ENCODE measurements around the gene GATB. TPM values are rescaled to one million over a fixed set of nuclear protein-coding genes. Genes with fewer than 3 reads are reported as not detected.

GATB gene
- total RNA-seq, 1 experiment from 2014 or later, result 21.2 TPM

- no peak overlapping the region for H3K56ac ChIP-seq (ENCODE audit: insufficient read length, low read depth, low read length)
- no peak overlapping the region for H3K4ac ChIP-seq (ENCODE audit: low read depth, low read length)
- no peak overlapping the region for H3K14ac ChIP-seq (ENCODE audit: insufficient read depth, low read length)
- peaks cover 0 to 23% (median 7%) of the 10 kb centered on the region in 3 experiments; a peak in 5 of 7 replicates for H3K36me3 Mint-ChIP-seq (ENCODE audit: insufficient read depth in 1 of 3, low read depth in 3 of 3)
- H3K4me3 Mint-ChIP-seq, result no peak overlapping the region
- no peak overlapping the region for H4K8ac ChIP-seq (replicated peaks; ENCODE audit: insufficient read length, low read depth, low read length)
- H3K27ac Mint-ChIP-seq, result no peak overlapping the region
- no peak overlapping the region for H3K23ac ChIP-seq (ENCODE audit: insufficient read length, low read depth, low read length)
- no peak overlapping the region for H2BK5ac ChIP-seq (ENCODE audit: insufficient read length, low read length)
- H3K9me3 ChIP-seq (ENCODE audit: control insufficient read depth, low read depth, low read length), result no peaks in the 10 kb centered on the region
- H4K20me1 ChIP-seq (ENCODE audit: control insufficient read depth, insufficient read depth, insufficient read length), result no peaks in the 10 kb centered on the region
- no peak overlapping the region for H2BK120ac ChIP-seq (ENCODE audit: low read depth, low read length, poor library complexity, severe bottlenecking)
- no peak overlapping the region for H3T11ph ChIP-seq (ENCODE audit: low read length)
- no peak for TF ChIP-seq CTCF (conservative IDR thresholded peaks at IDR 0.05)
- H3K9me3 Mint-ChIP-seq, result peaks cover 0 to 7% of the 10 kb centered on the region in 2 experiments; a peak in 2 of 5 replicates
- no peaks in the 10 kb centered on the region for H3K27me3 ChIP-seq (ENCODE audit: insufficient read depth, low read length)
- H2BK20ac ChIP-seq (ENCODE audit: low read depth, low read length, poor library complexity, severe bottlenecking), result no peak overlapping the region
- no peaks in the 10 kb centered on the region for H3K23me2 ChIP-seq (ENCODE audit: insufficient read length, low read depth, low read length, poor library complexity, severe bottlenecking)
- DNase-seq, result no peak
- H2AFZ ChIP-seq (ENCODE audit: low read length), result no peak overlapping the region
- H3K79me2 ChIP-seq (ENCODE audit: insufficient read depth, low read length), result no peaks in the 10 kb centered on the region
- H3K18ac ChIP-seq (ENCODE audit: insufficient read length, low read depth, low read length), result no peak overlapping the region
- no peak overlapping the region for H2BK12ac ChIP-seq (ENCODE audit: insufficient read length, low read depth, low read length)
- no peak overlapping the region for H4K91ac ChIP-seq (ENCODE audit: insufficient read length, low read depth, low read length)
- H3K27me3 Mint-ChIP-seq (ENCODE audit: low read depth), result no peaks in the 10 kb centered on the region
- H3K27ac ChIP-seq (ENCODE audit: insufficient read length, low read depth, low read length), result no peak overlapping the region
- no peaks in the 10 kb centered on the region for H3K79me1 ChIP-seq (ENCODE audit: insufficient read depth, low read depth, low read length, poor library complexity, severe bottlenecking)
- H2BK15ac ChIP-seq (ENCODE audit: low read depth, low read length), result no peak overlapping the region
- H3K4me1 ChIP-seq (ENCODE audit: insufficient read depth, low read length), result peaks cover 4% of the 10 kb centered on the region; the same call in 1 of the 2 replicates
- H3K4me2 ChIP-seq (ENCODE audit: insufficient read depth, insufficient read length, low read length), result no peak overlapping the region
- H3K4me1 Mint-ChIP-seq, result peaks cover 71 to 74% of the 10 kb centered on the region in 2 experiments
- no peak overlapping the region for H2AK5ac ChIP-seq (ENCODE audit: insufficient read length, low read length)
- no peak overlapping the region for H3K9ac ChIP-seq (ENCODE audit: extremely low read depth, insufficient read length, low read length)
- no peak overlapping the region for H4K5ac ChIP-seq (ENCODE audit: insufficient read length, low read depth, low read length)
Observed at GRCh38 chr4:151788021-151788420, 27.2 kb upstream of the GATB start.

Data from H9 (cell line).